NCI-H1105 treated with DMSO at 0.1 percent for 48 hours (cell line): ENCODE measurements around the gene COL4A6.

Source experiments
- DNase-seq: peaks from one replicate; lab custom pipeline; 2025; lab: John Stamatoyannopoulos, UW

COL4A6 gene

GRCh38 chrX:108159028-108159670 is 279.1 kb downstream of the COL4A6 start:
- DNase-seq: no peak

- DNase-seq: no peak
These were observed 280.6 kb downstream of the COL4A6 start for GRCh38 chrX:108157628-108158027.

- no peak for DNase-seq
These were observed 281.2 kb downstream of the COL4A6 start for GRCh38 chrX:108156934-108157466.

GRCh38 chrX:108156082-108156481 is 282.1 kb downstream of the COL4A6 start:
- no peak for DNase-seq

GRCh38 chrX:108148524-108148923 is 289.7 kb downstream of the COL4A6 start:
- no peak for DNase-seq

GRCh38 chrX:108138814-108139702 is 299.2 kb downstream of the COL4A6 start:
- DNase-seq: no peak

GRCh38 chrX:108134724-108135123 is 303.5 kb downstream of the COL4A6 start:
- DNase-seq: no peak

- no peak for DNase-seq
These were observed 305.3 kb downstream of the COL4A6 start for GRCh38 chrX:108132876-108133275.

GRCh38 chrX:108132034-108132433 is 306.2 kb downstream of the COL4A6 start:
- DNase-seq: no peak

- no peak for DNase-seq
These were observed 306.8 kb downstream of the COL4A6 start for GRCh38 chrX:108131471-108131870.

- no peak for DNase-seq
These were observed 307.3 kb downstream of the COL4A6 start for GRCh38 chrX:108130889-108131288.

GRCh38 chrX:108127152-108127551 is 311.1 kb downstream of the COL4A6 start:
- no peak for DNase-seq

GRCh38 chrX:108126661-108127060 is 311.6 kb downstream of the COL4A6 start:
- no peak for DNase-seq

GRCh38 chrX:108123591-108124366 is 314.4 kb downstream of the COL4A6 start:
- DNase-seq: no peak

GRCh38 chrX:108122748-108123147 is 315.5 kb downstream of the COL4A6 start:
- no peak for DNase-seq

- no peak for DNase-seq
These were observed 316.9 kb downstream of the COL4A6 start for GRCh38 chrX:108121291-108121690.

- no peak for DNase-seq
These were observed 320.2 kb downstream of the COL4A6 start for GRCh38 chrX:108117988-108118387.

GRCh38 chrX:108114541-108114940 is 323.7 kb downstream of the COL4A6 start:
- DNase-seq: no peak
